Spleen (tissue), 11 donors: ENCODE measurements around the gene TBC1D10B. TPM values are rescaled to one million over a fixed set of nuclear protein-coding genes. Genes with fewer than 3 reads are reported as not detected.

Source experiments
- DNase-seq: peaks from one replicate; pipeline ENCODE4 v3.0.0-alpha.2; 2020
- H3K27ac ChIP-seq, 8 donors: fragments of 200-600 bp; sonication (generic) in 7 of 8; 1 replicate in 4 of 8; 2 replicates in 4 of 8; pipeline versions ENCODE4 v1.5.0 to v1.8.0; 2016 to 2021; ENCODE audit warnings: inconsistent platforms in 4 of 8, mild to moderate bottlenecking in 4 of 8, moderate library complexity in 1 of 8
- H3K27me3 ChIP-seq, 7 donors: fragments of 200-600 bp; sonication (generic) in 6 of 7; replicated peaks in 1 of 7; 1 replicate in 4 of 7; 2 replicates in 3 of 7; pipeline versions ENCODE4 v1.5.0 to v1.8.0; 2016 to 2021; ENCODE audit warnings: inconsistent platforms in 3 of 7, mild to moderate bottlenecking in 1 of 7
- H3K36me3 ChIP-seq, 6 donors: fragments of 200-600 bp; sonication (generic) in 5 of 6; 1 replicate in 4 of 6; 2 replicates in 2 of 6; pipeline versions ENCODE4 v1.5.0 to v1.8.0; 2016 to 2021; ENCODE audit warnings: inconsistent platforms in 2 of 6
- H3K4me1 ChIP-seq, 6 donors: fragments of 200-600 bp; sonication (generic) in 5 of 6; 1 replicate in 3 of 6; 2 replicates in 3 of 6; pipeline versions ENCODE4 v1.5.0 to v1.8.0; 2016 to 2021; ENCODE audit warnings: inconsistent platforms in 3 of 6
- H3K4me3 ChIP-seq, 8 donors: fragments of 200-600 bp; sonication (generic) in 7 of 8; 1 replicate in 4 of 8; 2 replicates in 4 of 8; pipeline versions ENCODE4 v1.5.0 to v1.8.0; 2016 to 2021; ENCODE audit warnings: inconsistent platforms in 4 of 8, mild to moderate bottlenecking in 4 of 8, moderate library complexity in 2 of 8
- H3K9me3 ChIP-seq, 8 donors: fragments of 200-600 bp; sonication (generic) in 7 of 8; 1 replicate in 4 of 8; 2 replicates in 4 of 8; pipeline versions ENCODE4 v1.5.0 to v1.8.0; 2016 to 2021; ENCODE audit warnings: inconsistent platforms in 4 of 8
- POLR2A ChIP-seq, 3 donors: fragments of 450-650 bp; IDR thresholded peaks; one replicate each; pipeline ENCODE4 v1.5.1; 2017; ENCODE audit warnings: antibody characterized with exemption in 3 of 3, mild to moderate bottlenecking in 1 of 3
- POLR2AphosphoS5 ChIP-seq, 3 donors: sonication (generic); formaldehyde crosslinking; IDR thresholded peaks; one replicate each; pipeline ENCODE4 v1.5.1; 2017; ENCODE audit warnings: antibody characterized with exemption in 3 of 3
- WGBS, 5 donors: extraction: QIAGEN DNeasy Blood & Tissue Kit in 3 of 5; methylation state at CpG; one replicate each; pipeline versions ENCODE4 v1.1.5 to v1.1.7; 2013 to 2018; 5-methylcytosine and 5-hydroxymethylcytosine counted together
- intact Hi-C: fragments of 100-400 bp; cut with DNase I; formaldehyde crosslinking; loops from one replicate; pipeline ENCODE4 v1.15.0; 2023; ENCODE audit warnings: low total_unique reads
- polyA plus RNA-seq, 3 donors: library from polyadenylated mRNA; stranded (reverse); fragments of 200-250 nt; gene quantifications; one replicate each; pipeline ENCODE4 v1.2.1, GENCODE V29; 2013
- total RNA-seq, 7 donors: library from RNA; depleted of rRNA in 3 of 7; stranded (reverse); fragments of >200 nt in 3 of 7; fragmentation: NEBNext Ultra II Directional in 4 of 7; extraction: Animal tissue kit (Norgen Biotek cat#: 25700) in 4 of 7; gene quantifications; one replicate each; pipeline versions ENCODE4 v1.1.0 to v1.2.1, GENCODE V29; 2016 to 2021
- TF ChIP-seq, protein P1 (sequence below), 11 experiments: fragments of 200-600 bp in 7 of 11; fragments of 450-650 bp in 4 of 11; sonication (generic) in 4 of 11; IDR thresholded peaks in 8 of 11; conservative IDR thresholded peaks in 3 of 11; 1 replicate in 7 of 11; 2 replicates in 4 of 11; pipeline versions ENCODE4 v1.4.0 to v1.8.0; 2016 to 2021; ENCODE audit warnings: antibody characterized with exemption in 11 of 11, inconsistent platforms in 4 of 11, mild to moderate bottlenecking in 1 of 11
- donor health status: healthy with polysubstance abuse.
- donor health status: DM: no; HTN: no; CAD: no; lungs with moderate emphysema.
- donor health status: DM: no; HTN: no; CAD: no.
- donor health status: Bipolar disorder and iron deficiency.
- donor health status: healthy.
- donor health status: DM: no; HTN: no; CAD: no.
- donor health status: DM: yes; HTN: yes; CAD: no.

The TBC1D10B gene
- total and polyA plus RNA-seq, 10 donors = 17.3 to 50.4 (median 40.3) TPM

DNA sequence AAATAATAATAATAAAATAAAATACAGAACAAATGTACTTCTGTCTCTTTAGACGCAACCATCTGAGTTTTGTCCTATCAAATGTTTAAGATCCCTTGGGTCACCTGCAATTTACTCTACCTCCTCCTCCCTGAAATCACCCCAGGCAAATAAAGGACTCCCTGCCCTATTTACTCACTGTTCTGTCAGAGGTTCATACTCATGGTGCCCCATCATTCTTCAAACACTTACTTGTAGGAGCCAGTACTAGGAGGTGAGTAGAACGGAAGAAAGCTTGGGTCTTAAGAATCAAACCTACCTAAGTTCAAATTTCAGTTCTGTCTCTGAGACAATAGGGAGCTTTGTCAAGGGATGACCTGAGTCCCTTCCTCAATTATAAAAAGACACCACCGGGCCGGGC lies 3.8 kb downstream of the TBC1D10B start:
- Histone ChIP-seq H3K4me1 (peaks cover 20 to 57% (median 40%) of the 10 kb centered on the region in 6 donors), H3K27me3 (no peaks in the 10 kb centered on the region), H3K9me3 (no peaks in the 10 kb centered on the region), H3K4me3 (no peak overlapping the region), H3K27ac (no peak overlapping the region), H3K36me3 (peaks cover 0 to 60% (median 31%) of the 10 kb centered on the region in 6 donors)
- TF ChIP-seq POLR2AphosphoS5 (IDR thresholded peaks at IDR 0.05) (no peak), POLR2A (IDR thresholded peaks at IDR 0.05) (no peak)
- TF ChIP-seq, protein P1, sequence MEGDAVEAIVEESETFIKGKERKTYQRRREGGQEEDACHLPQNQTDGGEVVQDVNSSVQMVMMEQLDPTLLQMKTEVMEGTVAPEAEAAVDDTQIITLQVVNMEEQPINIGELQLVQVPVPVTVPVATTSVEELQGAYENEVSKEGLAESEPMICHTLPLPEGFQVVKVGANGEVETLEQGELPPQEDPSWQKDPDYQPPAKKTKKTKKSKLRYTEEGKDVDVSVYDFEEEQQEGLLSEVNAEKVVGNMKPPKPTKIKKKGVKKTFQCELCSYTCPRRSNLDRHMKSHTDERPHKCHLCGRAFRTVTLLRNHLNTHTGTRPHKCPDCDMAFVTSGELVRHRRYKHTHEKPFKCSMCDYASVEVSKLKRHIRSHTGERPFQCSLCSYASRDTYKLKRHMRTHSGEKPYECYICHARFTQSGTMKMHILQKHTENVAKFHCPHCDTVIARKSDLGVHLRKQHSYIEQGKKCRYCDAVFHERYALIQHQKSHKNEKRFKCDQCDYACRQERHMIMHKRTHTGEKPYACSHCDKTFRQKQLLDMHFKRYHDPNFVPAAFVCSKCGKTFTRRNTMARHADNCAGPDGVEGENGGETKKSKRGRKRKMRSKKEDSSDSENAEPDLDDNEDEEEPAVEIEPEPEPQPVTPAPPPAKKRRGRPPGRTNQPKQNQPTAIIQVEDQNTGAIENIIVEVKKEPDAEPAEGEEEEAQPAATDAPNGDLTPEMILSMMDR (IDR thresholded peaks at IDR 0.05 in 8 of 11, conservative IDR thresholded peaks at IDR 0.05 in 3 of 11) = no peak
- 80 to 92% (median 85%) methylated on average over 4 of the region's 4 CpGs for WGBS, 5 donors
- intact Hi-C loops = no loop called here
- DNase-seq = no peak

DNA sequence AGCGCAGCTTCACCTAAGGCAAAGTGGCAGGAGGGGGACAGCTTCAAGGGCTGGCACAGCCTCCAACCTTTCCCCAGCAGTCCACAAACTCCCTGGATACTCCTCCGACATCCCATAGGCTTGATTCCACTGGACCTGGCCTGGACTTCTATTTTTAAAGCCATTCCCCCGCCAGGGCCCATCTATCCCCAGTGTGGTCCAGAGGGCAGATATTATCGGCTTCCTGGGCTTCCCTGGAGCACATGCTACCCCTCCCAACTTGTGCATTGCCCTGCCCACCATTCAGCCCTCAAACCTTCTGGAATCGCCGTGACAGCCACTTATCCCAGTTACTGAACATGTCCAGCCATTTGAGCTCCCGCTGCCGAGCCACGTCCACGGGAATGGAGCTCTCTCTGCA lies 5.1 kb downstream of the TBC1D10B start:
- peak; percentile 65 for DNase-seq
- no peak overlapping the region for H3K4me3 ChIP-seq
- intact Hi-C loops = no loop called here
- TF ChIP-seq POLR2AphosphoS5 (IDR thresholded peaks at IDR 0.05) (no peak), POLR2A (IDR thresholded peaks at IDR 0.05) (no peak)
- TF ChIP-seq, protein P1 (IDR thresholded peaks at IDR 0.05 in 8 of 11, conservative IDR thresholded peaks at IDR 0.05 in 3 of 11) = no peak
- H3K36me3 ChIP-seq = peaks cover 0 to 73% (median 40%) of the 10 kb centered on the region in 6 donors
- H3K4me1 ChIP-seq = peaks cover 20 to 52% (median 36%) of the 10 kb centered on the region in 6 donors
- H3K27ac ChIP-seq = no peak overlapping the region
- 80 to 94% (median 88%) methylated on average over 9 to 10 of the region's 10 CpGs for WGBS, 5 donors
- H3K9me3 ChIP-seq = no peaks in the 10 kb centered on the region
- no peaks in the 10 kb centered on the region for H3K27me3 ChIP-seq

DNA sequence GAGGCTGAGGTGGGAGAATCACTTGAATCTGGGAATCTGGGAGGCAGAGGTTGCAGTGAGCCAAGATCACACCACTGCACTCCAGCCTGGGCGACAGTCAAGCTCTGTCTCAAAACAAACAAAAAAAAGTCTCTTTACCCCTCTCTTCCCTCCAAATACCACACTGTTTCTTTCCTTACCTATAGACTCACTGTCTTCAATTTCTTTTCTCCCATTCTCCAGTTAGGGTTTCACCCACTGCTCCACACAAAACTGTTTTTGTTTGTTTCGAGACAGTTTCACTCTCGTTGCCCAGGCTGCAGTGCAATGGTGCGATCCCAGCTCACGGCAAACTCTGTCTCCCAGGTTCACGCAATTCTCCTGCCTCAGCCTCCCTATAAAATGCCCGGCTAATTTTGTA lies 9.1 kb downstream of the TBC1D10B start:
- intact Hi-C loops = no loop called here
- Histone ChIP-seq H3K36me3 (peaks cover 0 to 99% (median 70%) of the 10 kb centered on the region in 6 donors), H3K27me3 (no peaks in the 10 kb centered on the region), H3K27ac (no peak overlapping the region), H3K4me3 (no peak overlapping the region), H3K9me3 (no peaks in the 10 kb centered on the region), H3K4me1 (peaks cover 7 to 37% (median 16%) of the 10 kb centered on the region in 6 donors)
- 93 to 98% (median 96%) methylated on average over 7 of the region's 7 CpGs for WGBS, 5 donors
- DNase-seq = no peak
- TF ChIP-seq, protein P1 (IDR thresholded peaks at IDR 0.05 in 8 of 11, conservative IDR thresholded peaks at IDR 0.05 in 3 of 11) = no peak
- no peak for TF ChIP-seq POLR2AphosphoS5 (IDR thresholded peaks at IDR 0.05)
- no peak for TF ChIP-seq POLR2A (IDR thresholded peaks at IDR 0.05)

DNA sequence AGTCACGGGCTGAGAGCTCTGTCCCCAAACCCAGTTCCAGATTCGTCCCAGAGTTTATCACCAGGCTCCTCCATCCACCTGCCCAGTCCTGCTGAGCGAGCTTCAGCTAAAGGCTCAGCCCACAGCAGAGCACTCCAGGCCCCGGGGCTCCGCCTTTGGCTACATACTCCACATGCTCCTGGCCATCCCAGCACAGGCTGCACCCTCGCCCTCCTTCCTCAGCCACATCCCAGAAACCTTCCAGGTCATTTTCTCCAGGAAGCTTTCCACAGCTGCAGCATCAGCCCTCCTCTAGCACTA lies 10.5 kb downstream of the TBC1D10B start:
- peak; percentile 74 for DNase-seq
- TF ChIP-seq, protein P1 (IDR thresholded peaks at IDR 0.05 in 8 of 11, conservative IDR thresholded peaks at IDR 0.05 in 3 of 11) = no peak
- no peak for TF ChIP-seq POLR2A (IDR thresholded peaks at IDR 0.05)
- TF ChIP-seq POLR2AphosphoS5 (IDR thresholded peaks at IDR 0.05) = no peak
- Histone ChIP-seq H3K4me3 (no peak overlapping the region), H3K27ac (no peak overlapping the region), H3K27me3 (no peaks in the 10 kb centered on the region), H3K9me3 (no peaks in the 10 kb centered on the region), H3K36me3 (peaks cover 0 to 85% (median 61%) of the 10 kb centered on the region in 6 donors), H3K4me1 (peaks cover 9 to 32% (median 20%) of the 10 kb centered on the region in 6 donors)
- 92 to 96% (median 94%) methylated on average over 5 to 6 of the region's 6 CpGs for WGBS, 5 donors
- intact Hi-C loops = no loop called here
